ENCODE results near the gene NOVA1. TPM values are rescaled to one million over a fixed set of nuclear protein-coding genes. Genes with fewer than 3 reads are reported as not detected.

Gene NOVA1
- total and polyA plus RNA-seq, 9 donors = 3.9 to 11.7 (median 7.4) TPM

- intact Hi-C loops (cut with DNase I) = no loop called here
- H3K9me3 ChIP-seq = no peaks in the 10 kb centered on the region
- H3K27me3 ChIP-seq = no peaks in the 10 kb centered on the region
- H3K4me1 ChIP-seq (ENCODE audit: insufficient read depth) = no peaks in the 10 kb centered on the region
- H3K4me3 ChIP-seq = no peak overlapping the region
- no peak for DNase-seq
- WGBS, 3 donors = 64 to 70% (median 66%) methylated on average over 3 of the region's 3 CpGs
- no peak overlapping the region for H3K27ac ChIP-seq
- no peaks in the 10 kb centered on the region for H3K36me3 ChIP-seq
- TF ChIP-seq EP300 (IDR thresholded peaks at IDR 0.05) (no peak), CTCF (IDR thresholded peaks at IDR 0.05) (no peak), POLR2A (IDR thresholded peaks at IDR 0.05) (no peak)
Observed at GRCh38 chr14:26606729-26607312, 9.0 kb upstream of the NOVA1 start.

GRCh38 chr14:26605602-26606001, 7.8 kb upstream of the NOVA1 start:
- TF ChIP-seq EP300 (IDR thresholded peaks at IDR 0.05) = no peak
- TF ChIP-seq CTCF (IDR thresholded peaks at IDR 0.05) = no peak
- TF ChIP-seq POLR2A (IDR thresholded peaks at IDR 0.05) = no peak
- H3K27me3 ChIP-seq = no peaks in the 10 kb centered on the region
- no peaks in the 10 kb centered on the region for H3K9me3 ChIP-seq
- no peaks in the 10 kb centered on the region for H3K36me3 ChIP-seq
- intact Hi-C loops (cut with DNase I) = no loop called here
- H3K4me3 ChIP-seq = no peak overlapping the region
- no peaks in the 10 kb centered on the region for H3K4me1 ChIP-seq (ENCODE audit: insufficient read depth)
- H3K27ac ChIP-seq = no peak overlapping the region
- WGBS, 3 donors = 71 to 90% (median 79%) methylated on average over 2 of the region's 2 CpGs
- no peak for DNase-seq

- Histone ChIP-seq H3K4me3 (no peak overlapping the region), H3K4me1 (ENCODE audit: insufficient read depth) (no peaks in the 10 kb centered on the region), H3K9me3 (no peaks in the 10 kb centered on the region), H3K27ac (no peak overlapping the region), H3K27me3 (no peaks in the 10 kb centered on the region), H3K36me3 (no peaks in the 10 kb centered on the region)
- WGBS, 3 donors = 83 to 94% (median 93%) methylated on average over 2 of the region's 2 CpGs
- DNase-seq = no peak
- TF ChIP-seq CTCF (IDR thresholded peaks at IDR 0.05) = no peak
- no peak for TF ChIP-seq POLR2A (IDR thresholded peaks at IDR 0.05)
- no peak for TF ChIP-seq EP300 (IDR thresholded peaks at IDR 0.05)
- intact Hi-C loops (cut with DNase I) = no loop called here
Observed at GRCh38 chr14:26602902-26603301, 5.1 kb upstream of the NOVA1 start.

GRCh38 chr14:26601856-26602255, 4.0 kb upstream of the NOVA1 start:
- no peak for DNase-seq
- no peaks in the 10 kb centered on the region for H3K36me3 ChIP-seq
- H3K27ac ChIP-seq = no peak overlapping the region
- H3K4me3 ChIP-seq = no peak overlapping the region
- no peaks in the 10 kb centered on the region for H3K27me3 ChIP-seq
- WGBS, 3 donors = 67 to 85% (median 68%) methylated on average over 4 of the region's 4 CpGs
- intact Hi-C loops (cut with DNase I) = no loop called here
- TF ChIP-seq CTCF (IDR thresholded peaks at IDR 0.05) (no peak), POLR2A (IDR thresholded peaks at IDR 0.05) (no peak), EP300 (IDR thresholded peaks at IDR 0.05) (no peak)
- no peaks in the 10 kb centered on the region for H3K9me3 ChIP-seq
- H3K4me1 ChIP-seq (ENCODE audit: insufficient read depth) = no peaks in the 10 kb centered on the region

Data from ovary (tissue), 9 donors.